ENCODE measurements around the gene TMEM18. TPM values are rescaled to one million over a fixed set of nuclear protein-coding genes. Genes with fewer than 3 reads are reported as not detected.

Gene TMEM18
- total RNA-seq, 1 experiment from 2014 or later, result 49.6 TPM

- Histone ChIP-seq H3K9me3 (ENCODE audit: control insufficient read depth, insufficient read depth, low read depth, low read length) (no peaks in the 10 kb centered on the region), H3K27me3 (ENCODE audit: control insufficient read depth, insufficient read depth, low read length) (no peaks in the 10 kb centered on the region), H3K4me1 (ENCODE audit: control insufficient read depth, insufficient read depth, low read length) (peaks cover 21% of the 10 kb centered on the region), H3K4me3 (ENCODE audit: low read depth in 2 of 2, low read length in 2 of 2) (peak overlapping the region; percentile 66 to 69), H3K27ac (ENCODE audit: low read length) (peak overlapping the region; percentile 48; the same call in 1 of the 2 replicates), H3K36me3 (ENCODE audit: control insufficient read depth, insufficient read depth, low read length) (peaks cover 9% of the 10 kb centered on the region)
- DNase-seq (ENCODE audit: low read depth, low spot score), result peak; percentile 84
- no peak for TF ChIP-seq TCF7L2 (IDR thresholded peaks at IDR 0.05; ENCODE audit: low read depth, low read length)
- no peak for TF ChIP-seq CTCF (IDR thresholded peaks at IDR 0.05)
- TF ChIP-seq POLR2AphosphoS5 (IDR thresholded peaks at IDR 0.05; ENCODE audit: low read depth, low read length), result no peak
- TF ChIP-seq REST (IDR thresholded peaks at IDR 0.05; ENCODE audit: insufficient read depth in 1 of 2, low read depth in 2 of 2, low read length in 1 of 2), result no peak
- no peak for TF ChIP-seq SIN3A (IDR thresholded peaks at IDR 0.05; ENCODE audit: borderline replicate concordance, insufficient read depth, low read depth, low read length)
- CTCF ChIA-PET, result interaction anchor here (0.6 to 0.7 kb wide), 2 partner anchors 109 to 455 kb away, joined by 3 to 4 read pairs; no protein-coding TSS in a partner anchor
- peak; percentile 95 for ATAC-seq
- in situ Hi-C loops (cut with HindIII; ENCODE audit: low pct_unique_long_range_greater_than_20kb, low sequenced_read_pairs) (no loop called here), intact Hi-C loops (cut with micrococcal nuclease; ENCODE audit: unreplicated experiment) (no loop called here)
- BruUV-seq (replicated peaks), result no TSS peak
- POLR2A ChIA-PET, result interaction anchor here (0.6 to 0.7 kb wide), 2 partner anchors 171 to 651 kb away, joined by 3 to 4 read pairs; no protein-coding TSS in a partner anchor
Observed at GRCh38 chr2:676647-677055, 555 bp downstream of the TMEM18 start.

- DNase-seq (ENCODE audit: low read depth, low spot score), result peak; percentile 84
- peak; percentile 65 for ATAC-seq
- TF ChIP-seq REST (IDR thresholded peaks at IDR 0.05; ENCODE audit: insufficient read depth in 1 of 2, low read depth in 2 of 2, low read length in 1 of 2) (no peak), CTCF (IDR thresholded peaks at IDR 0.05) (peak; percentile 57)
- H3K4me3 ChIP-seq (ENCODE audit: low read depth in 2 of 2, low read length in 2 of 2), result peak overlapping the region; percentile 66 to 69
- peaks cover 9% of the 10 kb centered on the region for H3K36me3 ChIP-seq (ENCODE audit: control insufficient read depth, insufficient read depth, low read length)
- H3K9me3 ChIP-seq (ENCODE audit: control insufficient read depth, insufficient read depth, low read depth, low read length), result no peaks in the 10 kb centered on the region
- POLR2A ChIA-PET, result interaction anchor here (0.6 kb wide), 1 partner anchor 651 kb away, joined by 3 read pairs; no protein-coding TSS in a partner anchor
- BruUV-seq (replicated peaks), result no TSS peak
- intact Hi-C loops (cut with micrococcal nuclease; ENCODE audit: unreplicated experiment), result no loop called here
- in situ Hi-C loops (cut with HindIII; ENCODE audit: low pct_unique_long_range_greater_than_20kb, low sequenced_read_pairs), result no loop called here
- CTCF ChIA-PET, result interaction anchor here (0.6 to 0.7 kb wide), 2 partner anchors 108 to 455 kb away, joined by 3 to 4 read pairs; no protein-coding TSS in a partner anchor
- H3K27me3 ChIP-seq (ENCODE audit: control insufficient read depth, insufficient read depth, low read length), result no peaks in the 10 kb centered on the region
- H3K27ac ChIP-seq (ENCODE audit: low read length), result peak overlapping the region; percentile 48
- peaks cover 21% of the 10 kb centered on the region for H3K4me1 ChIP-seq (ENCODE audit: control insufficient read depth, insufficient read depth, low read length)
Observed at GRCh38 chr2:675982-676646, 1.1 kb downstream of the TMEM18 start.
